GM12864 (cell line): ENCODE measurements around the gene ZNF319.
"Not testable (repeated sequence)": the region's sequence is repeated elsewhere in the genome, so short reads cannot be mapped to it uniquely, and the experiment has no call there.

Experiments used
- DNase-seq: peaks from one replicate; pipeline ENCODE4 v3.0.0-alpha.2; 2011; ENCODE audit warnings: low read depth
- H3K4me3 ChIP-seq: 2 replicates; pipeline ENCODE4 v1.5.1; 2011; ENCODE audit warnings: mild to moderate bottlenecking, low read depth, low read length, control low read depth
- CTCF ChIP-seq: IDR thresholded peaks from 2 replicates; pipeline ENCODE4 v1.5.1; 2011; ENCODE audit warnings: low read depth, mild to moderate bottlenecking, moderate library complexity, low read length, control low read depth, inconsistent platforms; ENCODE audit errors: missing control alignments

Gene ZNF319

GRCh38 chr16:57984443-57985203 lies 15.8 kb downstream of the ZNF319 start:
- peak overlapping the region; percentile 43 for H3K4me3 ChIP-seq
- no peak for TF ChIP-seq CTCF
- peak; percentile 31 for DNase-seq

DNA sequence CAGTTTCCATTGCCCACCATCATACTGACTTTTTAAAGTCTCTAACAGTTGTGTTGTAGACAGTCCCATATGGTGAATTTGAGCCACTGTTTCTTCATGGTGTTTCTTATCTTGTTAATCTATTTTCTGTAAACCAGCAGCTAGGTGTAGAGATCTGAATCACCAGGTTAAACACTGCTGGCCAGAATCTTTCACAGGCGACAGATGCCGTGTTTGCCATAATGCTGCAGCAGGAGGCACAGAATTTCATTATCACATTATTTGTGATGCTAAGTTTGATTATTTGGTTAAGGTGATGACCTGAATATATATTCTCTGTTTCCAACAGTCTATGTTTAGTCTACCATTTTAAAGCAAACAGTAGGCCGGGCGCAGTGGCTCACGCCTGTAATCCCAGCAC lies 18.1 kb downstream of the ZNF319 start:
- no peak overlapping the region for H3K4me3 ChIP-seq
- no peak for DNase-seq
- no peak for TF ChIP-seq CTCF

DNA sequence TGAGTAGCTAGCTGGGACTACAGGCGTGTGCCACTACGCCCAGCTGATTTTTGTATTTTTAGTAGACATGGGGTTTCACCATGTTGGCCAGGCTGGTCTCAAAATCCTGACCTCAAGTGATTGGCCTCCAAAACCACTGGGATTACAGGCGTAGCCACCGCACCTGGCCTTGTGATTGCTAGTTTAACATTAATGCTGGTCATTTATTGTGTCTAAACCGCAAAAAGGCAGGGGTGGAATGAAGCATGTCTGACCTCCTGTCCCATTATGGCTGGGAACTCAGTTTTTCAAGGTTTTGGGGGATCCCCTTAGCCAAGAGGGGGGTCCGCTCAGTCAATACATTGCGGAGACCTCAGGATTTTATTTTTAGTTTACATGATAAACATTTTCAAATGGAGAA lies 18.8 kb downstream of the ZNF319 start:
- no peak for TF ChIP-seq CTCF
- no peak overlapping the region for H3K4me3 ChIP-seq
- no peak for DNase-seq

DNA sequence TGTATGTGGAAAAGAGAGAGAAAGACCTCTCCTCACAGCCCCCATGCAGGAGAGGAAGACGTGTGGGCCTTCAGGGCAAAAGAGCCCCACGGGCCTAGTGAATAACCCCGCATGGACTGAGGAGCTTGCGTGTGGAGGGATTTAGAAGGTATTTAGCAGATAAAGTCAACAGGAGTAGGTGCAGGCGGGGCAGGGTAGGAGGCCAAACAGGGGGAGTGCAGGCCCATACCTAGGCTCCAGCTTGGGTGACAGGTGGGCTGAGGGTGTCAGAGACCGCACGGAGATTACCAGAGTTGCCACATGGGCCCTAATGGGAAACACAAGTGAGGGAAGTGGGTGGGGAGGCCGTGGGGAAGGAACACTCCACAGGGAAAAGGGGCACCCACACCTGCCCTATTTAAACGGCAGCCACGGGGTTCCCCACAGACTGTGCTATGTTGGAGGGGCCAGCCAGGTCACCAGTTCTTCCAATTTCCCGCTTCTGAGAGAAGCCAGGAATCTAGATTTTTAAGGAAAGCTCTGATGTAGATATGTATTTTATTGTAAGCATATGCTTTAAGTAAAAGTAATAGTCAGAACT lies 21.4 kb downstream of the ZNF319 start:
- TF ChIP-seq CTCF = no peak
- no peak overlapping the region for H3K4me3 ChIP-seq
- no peak for DNase-seq

DNA sequence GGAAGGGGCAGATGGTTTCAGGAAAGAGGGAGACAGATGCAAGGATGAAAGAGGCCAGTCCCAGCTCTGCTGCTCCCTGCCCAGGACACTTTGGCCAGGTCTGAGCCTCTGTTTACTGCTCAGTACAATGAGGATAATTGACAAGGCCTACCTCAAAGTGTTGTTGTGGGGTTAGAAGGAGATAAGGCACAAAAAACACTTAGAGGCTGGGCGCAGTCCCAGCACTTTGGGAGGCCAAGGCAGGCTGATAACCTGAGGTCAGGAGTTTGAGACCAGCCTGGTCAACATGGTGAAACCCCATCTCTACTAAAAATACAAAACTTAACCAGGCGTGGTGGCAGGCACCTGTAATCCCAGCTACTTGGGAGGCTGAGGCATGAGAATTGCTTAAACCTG lies 22.4 kb downstream of the ZNF319 start:
- not testable (repeated sequence) for DNase-seq, H3K4me3 ChIP-seq

DNA sequence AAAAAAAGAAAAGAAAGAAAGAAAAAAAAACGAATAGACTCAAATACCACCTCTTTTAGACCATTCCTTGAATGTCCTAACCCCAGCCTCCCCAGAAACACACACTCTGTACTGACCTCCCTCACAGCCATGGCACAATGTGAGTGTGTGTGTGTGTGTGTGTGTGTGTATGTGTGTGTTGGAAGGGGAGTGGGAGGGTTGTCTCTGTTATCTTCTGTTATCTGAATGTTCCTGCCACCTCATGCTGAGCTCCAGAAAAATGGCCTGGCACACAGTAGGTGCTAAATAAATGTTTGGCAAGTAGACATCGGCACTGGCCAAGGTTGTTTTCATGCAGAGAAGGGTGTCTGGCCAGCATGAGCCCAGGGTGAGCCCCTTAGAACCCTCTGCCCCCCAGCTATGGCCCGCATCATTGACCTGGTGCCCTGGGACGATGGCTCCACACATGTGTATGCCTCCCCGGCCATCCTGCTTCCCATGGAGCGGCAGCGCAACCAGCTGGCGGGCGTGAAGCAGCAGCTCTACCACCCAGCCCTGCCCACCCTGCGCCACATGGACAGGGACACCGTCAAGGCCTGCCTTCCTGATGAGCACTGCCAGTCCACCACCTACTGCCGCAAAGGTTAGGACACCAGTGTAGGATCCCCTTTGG lies 22.9 kb downstream of the ZNF319 start:
- no peak overlapping the region for H3K4me3 ChIP-seq
- DNase-seq = no peak
- TF ChIP-seq CTCF = peak; percentile 15

DNA sequence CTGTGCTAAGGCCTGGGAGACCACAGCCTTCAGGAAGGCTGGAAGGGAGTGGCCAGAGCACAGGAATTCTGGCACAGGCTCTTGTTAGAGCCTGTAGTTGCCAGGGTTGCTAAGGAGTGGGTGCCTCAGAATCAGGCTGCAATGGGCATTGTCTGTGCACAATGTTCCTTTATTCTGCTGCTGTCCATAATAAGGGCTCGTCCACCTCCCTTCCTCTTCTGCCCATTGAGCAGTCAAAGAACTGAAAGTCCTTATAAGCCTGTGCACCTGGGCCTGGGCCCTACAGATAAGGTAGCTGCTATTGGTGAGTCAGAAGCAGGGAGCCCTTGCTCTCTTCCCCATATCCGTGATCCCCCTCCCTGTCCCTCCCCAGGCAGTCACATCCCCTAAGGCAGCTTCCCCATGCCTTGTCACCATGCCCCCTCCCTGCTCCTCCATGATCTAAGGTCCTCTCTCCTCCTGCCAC lies 24.1 kb downstream of the ZNF319 start:
- H3K4me3 ChIP-seq = no peak overlapping the region
- no peak for DNase-seq

More for the DNA sequence above, 24.1 kb downstream of the ZNF319 start:
- TF ChIP-seq CTCF = no peak
